GM23248 (cell line): Measurements from ENCODE around the gene ABTB1.

ENCODE experiments used
- EZH2 ChIP-seq: fragments of 200-600 bp; sonication (generic); IDR thresholded peaks from 2 replicates; pipeline ENCODE4 v1.6.1; 2018; ENCODE audit warnings: antibody characterized with exemption, mild to moderate bottlenecking; ENCODE audit not compliant: insufficient read depth, poor library complexity, severe bottlenecking
- EZH2phosphoT487 ChIP-seq: fragments of 200-600 bp; sonication (generic); IDR thresholded peaks from 2 replicates; pipeline ENCODE4 v1.6.1; 2018; ENCODE audit warnings: antibody characterized with exemption, moderate library complexity, mild to moderate bottlenecking, low read depth; ENCODE audit not compliant: insufficient read depth

GRCh38 chr3:127658234-127658633 is 14.5 kb upstream of the ABTB1 start:
- no peak for TF ChIP-seq EZH2
- TF ChIP-seq EZH2phosphoT487: no peak
